ENCODE data around the gene MAGEA3.
"Not testable (repeated sequence)": the region's sequence is repeated elsewhere in the genome, so short reads cannot be mapped to it uniquely, and the experiment has no call there.

The MAGEA3 gene

GRCh38 chrX:152697952-152698931, at the start of gene MAGEA3:
MAGEA3 (plus strand) TSS chrX:152698794; CDS start chrX:152700833, 2,039 bp downstream.
- not testable (repeated sequence) for DNase-seq (ENCODE audit: low read depth)

- no peak for DNase-seq (ENCODE audit: low read depth)
These were observed 46.5 kb upstream of the MAGEA3 start for GRCh38 chrX:152652060-152652459.

GRCh38 chrX:152652467-152652866, 46.1 kb upstream of the MAGEA3 start:
- DNase-seq (ENCODE audit: low read depth), result no peak

GRCh38 chrX:152656087-152656486, 42.5 kb upstream of the MAGEA3 start:
- DNase-seq (ENCODE audit: low read depth), result no peak

GRCh38 chrX:152656890-152657289, 41.7 kb upstream of the MAGEA3 start:
- DNase-seq (ENCODE audit: low read depth), result no peak

- no peak for DNase-seq (ENCODE audit: low read depth)
These were observed 40.3 kb upstream of the MAGEA3 start for GRCh38 chrX:152658302-152658701.

GRCh38 chrX:152663086-152663485, 35.5 kb upstream of the MAGEA3 start:
- DNase-seq (ENCODE audit: low read depth), result no peak

GRCh38 chrX:152674135-152674534, 24.5 kb upstream of the MAGEA3 start:
- DNase-seq (ENCODE audit: low read depth), result no peak

- DNase-seq (ENCODE audit: low read depth), result not testable (repeated sequence)
These were observed 23.9 kb upstream of the MAGEA3 start for GRCh38 chrX:152674652-152675051.

GRCh38 chrX:152681012-152681411, 17.6 kb upstream of the MAGEA3 start:
- DNase-seq (ENCODE audit: low read depth), result not testable (repeated sequence)

- not testable (repeated sequence) for DNase-seq (ENCODE audit: low read depth)
These were observed 1.8 kb downstream of the MAGEA3 start for GRCh38 chrX:152700390-152700789.

- not testable (repeated sequence) for DNase-seq (ENCODE audit: low read depth)
These were observed 7.9 kb downstream of the MAGEA3 start for GRCh38 chrX:152706500-152706899.

- not testable (repeated sequence) for DNase-seq (ENCODE audit: low read depth)
These were observed 10.6 kb downstream of the MAGEA3 start, which contains the start of gene CSAG2 for GRCh38 chrX:152709173-152709572. CSAG2 (minus strand) TSS chrX:152709273; CDS start chrX:152709112, 161 bp downstream.

- not testable (repeated sequence) for DNase-seq (ENCODE audit: low read depth)
These were observed 14.6 kb downstream of the MAGEA3 start for GRCh38 chrX:152713195-152713594.

- DNase-seq (ENCODE audit: low read depth), result not testable (repeated sequence)
These were observed 15.5 kb downstream of the MAGEA3 start, which contains the start of gene MAGEA2B for GRCh38 chrX:152713815-152714787. MAGEA2B (plus strand) TSS chrX:152714628; CDS start chrX:152717107, 2,479 bp downstream.

GRCh38 chrX:152725409-152725808, 26.8 kb downstream of the MAGEA3 start:
- DNase-seq (ENCODE audit: low read depth), result no peak

- DNase-seq (ENCODE audit: low read depth), result no peak
These were observed 34.8 kb downstream of the MAGEA3 start, which contains the start of the genes CSAG1 and MAGEA12 for GRCh38 chrX:152733261-152733975. CSAG1 (minus strand) TSS chrX:152733721; CDS start chrX:152732460, 1,261 bp downstream. MAGEA12 (plus strand) TSS chrX:152733757; CDS start chrX:152736162, 2,405 bp downstream.

GRCh38 chrX:152734143-152734858, 35.7 kb downstream of the MAGEA3 start:
- not testable (repeated sequence) for DNase-seq (ENCODE audit: low read depth)

GRCh38 chrX:152735101-152735500, 36.5 kb downstream of the MAGEA3 start:
- no peak for DNase-seq (ENCODE audit: low read depth)

GRCh38 chrX:152735860-152736511, 37.4 kb downstream of the MAGEA3 start:
- DNase-seq (ENCODE audit: low read depth), result no peak
